ENCODE measurements around the gene NFKBIE. TPM values are rescaled to one million over a fixed set of nuclear protein-coding genes. Genes with fewer than 3 reads are reported as not detected.

NFKBIE gene
- total RNA-seq, 1 experiment from 2014 or later = 9.7 TPM

DNA sequence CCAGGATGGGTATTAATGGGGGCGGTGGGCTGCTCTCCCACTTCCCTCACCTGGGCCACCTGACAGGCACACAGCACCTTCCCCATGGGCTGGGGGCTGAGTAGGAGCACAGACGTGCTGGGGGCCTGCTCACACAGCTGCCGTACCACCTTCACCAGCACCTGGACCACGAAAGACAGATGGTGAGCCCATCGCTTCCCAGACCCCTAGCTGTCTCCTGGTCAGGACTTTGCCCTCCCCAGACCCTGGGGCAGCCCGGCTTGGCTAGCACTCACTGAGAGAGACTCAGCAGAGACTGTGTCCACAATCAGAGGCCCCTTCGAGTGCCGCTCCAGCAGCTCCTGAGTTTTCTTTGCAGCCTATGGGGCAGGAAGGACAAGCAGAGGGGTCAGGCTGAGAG is 35.8 kb upstream of the NFKBIE start:
- Mint-ChIP-seq H3K27ac (no peak overlapping the region), H3K4me3 (no peak overlapping the region), H3K9me3 (no peaks in the 10 kb centered on the region), H3K27me3 (ENCODE audit: low read depth) (peaks cover 19% of the 10 kb centered on the region), H3K36me3 (ENCODE audit: insufficient read depth in 1 of 3, low read depth in 3 of 3) (peaks cover 36 to 67% (median 61%) of the 10 kb centered on the region in 3 experiments), H3K4me1 (peaks cover 13 to 14% of the 10 kb centered on the region in 2 experiments)
- Histone ChIP-seq H2BK20ac (ENCODE audit: low read depth, low read length, poor library complexity, severe bottlenecking) (no peak overlapping the region), H3K4ac (ENCODE audit: low read depth, low read length) (no peak overlapping the region), H3K4me1 (ENCODE audit: insufficient read depth, low read length) (no peaks in the 10 kb centered on the region), H3K9me3 (ENCODE audit: control insufficient read depth, low read depth, low read length) (no peaks in the 10 kb centered on the region), H3K79me2 (ENCODE audit: insufficient read depth, low read length) (no peaks in the 10 kb centered on the region), H2AK5ac (ENCODE audit: insufficient read length, low read length) (no peak overlapping the region), H4K91ac (ENCODE audit: insufficient read length, low read depth, low read length) (no peak overlapping the region), H4K20me1 (ENCODE audit: control insufficient read depth, insufficient read depth, insufficient read length) (no peaks in the 10 kb centered on the region), H3K9ac (ENCODE audit: extremely low read depth, insufficient read length, low read length) (no peak overlapping the region), H3K27me3 (ENCODE audit: insufficient read depth, low read length) (no peaks in the 10 kb centered on the region; the same call in 1 of the 2 replicates), H2BK120ac (ENCODE audit: low read depth, low read length, poor library complexity, severe bottlenecking) (no peak overlapping the region), H2BK12ac (ENCODE audit: insufficient read length, low read depth, low read length) (no peak overlapping the region), H2BK15ac (ENCODE audit: low read depth, low read length) (no peak overlapping the region), H3K4me2 (ENCODE audit: insufficient read depth, insufficient read length, low read length) (no peak overlapping the region), H3K18ac (ENCODE audit: insufficient read length, low read depth, low read length) (no peak overlapping the region), H4K8ac (replicated peaks; ENCODE audit: insufficient read length, low read depth, low read length) (no peak overlapping the region), H3K56ac (ENCODE audit: insufficient read length, low read depth, low read length) (no peak overlapping the region), H3K79me1 (ENCODE audit: insufficient read depth, low read depth, low read length, poor library complexity, severe bottlenecking) (no peaks in the 10 kb centered on the region), H2AFZ (ENCODE audit: low read length) (no peak overlapping the region), H2BK5ac (ENCODE audit: insufficient read length, low read length) (no peak overlapping the region), H4K5ac (ENCODE audit: insufficient read length, low read depth, low read length) (no peak overlapping the region), H3K14ac (ENCODE audit: insufficient read depth, low read length) (no peak overlapping the region), H3K23me2 (ENCODE audit: insufficient read length, low read depth, low read length, poor library complexity, severe bottlenecking) (peaks cover 10% of the 10 kb centered on the region), H3K27ac (ENCODE audit: insufficient read length, low read depth, low read length) (no peak overlapping the region), H3K23ac (ENCODE audit: insufficient read length, low read depth, low read length) (no peak overlapping the region), H3T11ph (ENCODE audit: low read length) (no peak overlapping the region)
- DNase-seq = no peak
- no CpG with 5 or more reads among the region's 8 CpGs for WGBS (ENCODE audit: extremely low coverage, insufficient read length, low lambda C conversion rate)
- TF ChIP-seq, protein P1, sequence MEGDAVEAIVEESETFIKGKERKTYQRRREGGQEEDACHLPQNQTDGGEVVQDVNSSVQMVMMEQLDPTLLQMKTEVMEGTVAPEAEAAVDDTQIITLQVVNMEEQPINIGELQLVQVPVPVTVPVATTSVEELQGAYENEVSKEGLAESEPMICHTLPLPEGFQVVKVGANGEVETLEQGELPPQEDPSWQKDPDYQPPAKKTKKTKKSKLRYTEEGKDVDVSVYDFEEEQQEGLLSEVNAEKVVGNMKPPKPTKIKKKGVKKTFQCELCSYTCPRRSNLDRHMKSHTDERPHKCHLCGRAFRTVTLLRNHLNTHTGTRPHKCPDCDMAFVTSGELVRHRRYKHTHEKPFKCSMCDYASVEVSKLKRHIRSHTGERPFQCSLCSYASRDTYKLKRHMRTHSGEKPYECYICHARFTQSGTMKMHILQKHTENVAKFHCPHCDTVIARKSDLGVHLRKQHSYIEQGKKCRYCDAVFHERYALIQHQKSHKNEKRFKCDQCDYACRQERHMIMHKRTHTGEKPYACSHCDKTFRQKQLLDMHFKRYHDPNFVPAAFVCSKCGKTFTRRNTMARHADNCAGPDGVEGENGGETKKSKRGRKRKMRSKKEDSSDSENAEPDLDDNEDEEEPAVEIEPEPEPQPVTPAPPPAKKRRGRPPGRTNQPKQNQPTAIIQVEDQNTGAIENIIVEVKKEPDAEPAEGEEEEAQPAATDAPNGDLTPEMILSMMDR (conservative IDR thresholded peaks at IDR 0.05) = no peak

Data from H9 (cell line).